IPS-11a (cell line): ENCODE data around the gene FAF1.

ENCODE experiments used
- H3K4me3 ChIP-seq: one replicate; pipeline ENCODE4 v1.5.1; 2013; ENCODE audit warnings: low read depth, low read length, control low read depth

Gene FAF1

GRCh38 chr1:50450861-50451653 is 509.0 kb downstream of the FAF1 start:
- no peak overlapping the region for H3K4me3 ChIP-seq

GRCh38 chr1:50447961-50448360 is 512.1 kb downstream of the FAF1 start:
- no peak overlapping the region for H3K4me3 ChIP-seq

- H3K4me3 ChIP-seq: no peak overlapping the region
Measured at GRCh38 chr1:50441183-50441582, 518.9 kb downstream of the FAF1 start.

- no peak overlapping the region for H3K4me3 ChIP-seq
Measured at GRCh38 chr1:50438945-50439344, 521.1 kb downstream of the FAF1 start.

- H3K4me3 ChIP-seq: no peak overlapping the region
Measured at GRCh38 chr1:50436489-50436888, 523.6 kb downstream of the FAF1 start.

GRCh38 chr1:50430010-50430405 is 530.1 kb downstream of the FAF1 start:
- peak overlapping the region; percentile 17 for H3K4me3 ChIP-seq

- no peak overlapping the region for H3K4me3 ChIP-seq
Measured at GRCh38 chr1:50427818-50428779, 532.0 kb downstream of the FAF1 start.

GRCh38 chr1:50427086-50427817 is 532.8 kb downstream of the FAF1 start:
- H3K4me3 ChIP-seq: no peak overlapping the region

- H3K4me3 ChIP-seq: no peak overlapping the region
Measured at GRCh38 chr1:50426702-50427085, 533.4 kb downstream of the FAF1 start.

GRCh38 chr1:50426108-50426700 is 533.9 kb downstream of the FAF1 start:
- H3K4me3 ChIP-seq: no peak overlapping the region

GRCh38 chr1:50425376-50426107 is 534.5 kb downstream of the FAF1 start:
- H3K4me3 ChIP-seq: no peak overlapping the region

- H3K4me3 ChIP-seq: no peak overlapping the region
Measured at GRCh38 chr1:50424884-50425375, 535.1 kb downstream of the FAF1 start.

GRCh38 chr1:50424045-50424883 is 535.8 kb downstream of the FAF1 start:
- H3K4me3 ChIP-seq: no peak overlapping the region

- peak overlapping the region; percentile 18 for H3K4me3 ChIP-seq
Measured at GRCh38 chr1:50423670-50424000, 536.4 kb downstream of the FAF1 start.

GRCh38 chr1:50422946-50423669 is 537.0 kb downstream of the FAF1 start, which contains the start of gene DMRTA2:
DMRTA2 (minus strand) TSS chr1:50423443; CDS start chr1:50421536, 1,907 bp downstream.
- H3K4me3 ChIP-seq: peak within 1 kb of the TSS; percentile 18

- no peak overlapping the region for H3K4me3 ChIP-seq
Measured at GRCh38 chr1:50422675-50422945, 537.5 kb downstream of the FAF1 start.

GRCh38 chr1:50421768-50422674 is 538.0 kb downstream of the FAF1 start:
- no peak overlapping the region for H3K4me3 ChIP-seq

GRCh38 chr1:50421366-50421748 is 538.7 kb downstream of the FAF1 start:
- H3K4me3 ChIP-seq: no peak overlapping the region
